H1 (cell line): ENCODE data around the gene ZSWIM9. TPM values are rescaled to one million over a fixed set of nuclear protein-coding genes. Genes with fewer than 3 reads are reported as not detected.

ENCODE experiments used
- CTCF ChIA-PET: fragments of 300-600 bp; sonication (Branson Sonifier 250); formaldehyde crosslinking; loops from one replicate; lab custom pipeline; 2021; ENCODE audit not compliant: partially characterized antibody; lab: Charles Lee
- POLR2A ChIA-PET: fragments of 300-600 bp; sonication (Branson Sonifier 250); formaldehyde crosslinking; loops from one replicate; lab custom pipeline; 2021; ENCODE audit warnings: inconsistent platforms; ENCODE audit not compliant: partially characterized antibody; lab: Charles Lee
- DNase-seq, 2 experiments: peaks; one replicate each; pipeline versions ENCODE4 v3.0.0 to v3.0.0-alpha.2; 2010 to 2022; ENCODE audit warnings: low spot score in 2 of 2, low read depth in 1 of 2, mixed read lengths in 1 of 2
- FAIRE-seq: peaks from 2 replicates; lab custom pipeline; 2011; peaks lifted over from hg19 to GRCh38; lab: Jason Lieb, UNC
- H2AFZ ChIP-seq: 2 replicates; pipeline ENCODE4 v1.8.1; 2012; ENCODE audit warnings: low read length, inconsistent platforms
- H2AK5ac ChIP-seq: 2 replicates; pipeline ENCODE4 v1.6.1; 2013; ENCODE audit warnings: low read depth, low read length
- H2BK120ac ChIP-seq: replicated peaks from 2 replicates; pipeline ENCODE3; 2013; ENCODE audit warnings: low read depth, low read length, inconsistent platforms
- H2BK12ac ChIP-seq: 2 replicates; pipeline ENCODE4 v1.6.1; 2013; ENCODE audit warnings: low read depth, low read length
- H2BK15ac ChIP-seq: 2 replicates; pipeline ENCODE4 v1.6.1; 2013; ENCODE audit warnings: low read length
- H2BK20ac ChIP-seq: 2 replicates; pipeline ENCODE4 v1.6.1; 2013; ENCODE audit warnings: low read length
- H2BK5ac ChIP-seq: 2 replicates; pipeline ENCODE4 v1.6.1; 2013; ENCODE audit warnings: low read depth, low read length
- H3K14ac ChIP-seq: 2 replicates; pipeline ENCODE4 v1.6.1; 2013; ENCODE audit warnings: inconsistent platforms; ENCODE audit not compliant: insufficient read length
- H3K18ac ChIP-seq: 2 replicates; pipeline ENCODE4 v1.6.1; 2013; ENCODE audit warnings: low read length; ENCODE audit errors: extremely low read depth
- H3K23ac ChIP-seq: 2 replicates; pipeline ENCODE4 v1.6.1; 2013; ENCODE audit warnings: inconsistent platforms; ENCODE audit not compliant: insufficient read length
- H3K23me2 ChIP-seq: 2 replicates; pipeline ENCODE4 v1.6.1; 2013; ENCODE audit warnings: low read depth, low read length
- H3K27ac ChIP-seq: 2 replicates; pipeline ENCODE4 v1.6.1; 2011; ENCODE audit warnings: low read depth, low read length, inconsistent platforms
- H3K27me3 ChIP-seq, 4 experiments: replicated peaks in 1 of 4; 1 replicate in 1 of 4; 2 replicates in 3 of 4; pipeline versions ENCODE4 v1.6.1 to v1.8.1; 2011 to 2013; ENCODE audit warnings: low read length in 3 of 4, mild to moderate bottlenecking in 3 of 4, inconsistent platforms in 2 of 4, mixed read lengths in 2 of 4, moderate library complexity in 1 of 4; ENCODE audit not compliant: control insufficient read depth in 3 of 4, insufficient read depth in 3 of 4; ENCODE audit errors: extremely low read depth in 1 of 4
- H3K36me3 ChIP-seq, 4 experiments: 2 replicates each; pipeline versions ENCODE4 v1.6.1 to v1.8.1; 2011 to 2013; ENCODE audit warnings: mild to moderate bottlenecking in 4 of 4, low read length in 3 of 4, moderate library complexity in 2 of 4, control low read depth in 1 of 4, inconsistent platforms in 1 of 4; ENCODE audit not compliant: insufficient read depth in 4 of 4, control insufficient read depth in 2 of 4
- H3K4ac ChIP-seq: replicated peaks from 2 replicates; pipeline ENCODE3; 2013; ENCODE audit warnings: low read length, low read depth, mixed read lengths, inconsistent platforms; ENCODE audit not compliant: insufficient read length
- H3K4me1 ChIP-seq, 4 experiments: replicated peaks in 1 of 4; 1 replicate in 1 of 4; 2 replicates in 3 of 4; pipeline versions ENCODE4 v1.6.1 to v1.8.1; 2011 to 2013; ENCODE audit warnings: low read length in 3 of 4, inconsistent platforms in 2 of 4, mixed read lengths in 1 of 4; ENCODE audit not compliant: insufficient read depth in 4 of 4, control insufficient read depth in 3 of 4
- H3K4me2 ChIP-seq, 2 experiments: 2 replicates each; pipeline versions ENCODE4 v1.6.1 to v1.8.1; 2011 to 2013; ENCODE audit warnings: low read depth in 2 of 2, low read length in 2 of 2, control low read depth in 1 of 2, inconsistent platforms in 1 of 2, mild to moderate bottlenecking in 1 of 2; ENCODE audit not compliant: insufficient read depth in 1 of 2
- H3K4me3 ChIP-seq, 4 experiments: fragments of 200-600, 300-600 bp in 1 of 4; sonication (generic), shearing (Covaris generic), sonication (Bioruptor Twin) in 1 of 4; 2 replicates each; pipeline versions ENCODE4 v1.5.1 to v1.8.1; 2011 to 2016; ENCODE audit warnings: low read length in 4 of 4, low read depth in 3 of 4, control low read depth in 2 of 4, inconsistent platforms in 2 of 4, mild to moderate bottlenecking in 2 of 4, mixed read lengths in 1 of 4, moderate library complexity in 1 of 4; ENCODE audit not compliant: insufficient read depth in 2 of 4; ENCODE audit errors: extremely low read depth in 1 of 4
- H3K56ac ChIP-seq: replicated peaks from 2 replicates; pipeline ENCODE3; 2013; ENCODE audit warnings: low read depth, mild to moderate bottlenecking, mixed read lengths, low read length, inconsistent platforms; ENCODE audit not compliant: insufficient read length
- H3K79me1 ChIP-seq: 2 replicates; pipeline ENCODE4 v1.6.1; 2013; ENCODE audit warnings: low read depth, low read length, control low read depth
- H3K79me2 ChIP-seq, 2 experiments: 2 replicates each; pipeline versions ENCODE4 v1.6.1 to v1.8.1; 2012 to 2013; ENCODE audit warnings: low read length in 2 of 2, mild to moderate bottlenecking in 2 of 2, inconsistent platforms in 1 of 2; ENCODE audit not compliant: insufficient read depth in 2 of 2, control insufficient read depth in 1 of 2
- H3K9ac ChIP-seq, 4 experiments: replicated peaks in 1 of 4; 1 replicate in 1 of 4; 2 replicates in 3 of 4; pipeline versions ENCODE4 v1.6.1 to v1.8.1; 2011 to 2013; ENCODE audit warnings: low read depth in 3 of 4, low read length in 3 of 4, control low read depth in 2 of 4, mild to moderate bottlenecking in 2 of 4, moderate library complexity in 2 of 4, inconsistent platforms in 1 of 4; ENCODE audit errors: extremely low read depth in 1 of 4
- H3K9me3 ChIP-seq, 2 experiments: 2 replicates each; pipeline versions ENCODE4 v1.6.1 to v1.8.1; 2012 to 2013; ENCODE audit warnings: mild to moderate bottlenecking in 2 of 2, moderate library complexity in 2 of 2, control low read depth in 1 of 2, inconsistent platforms in 1 of 2, low read depth in 1 of 2, low read length in 1 of 2, mixed read lengths in 1 of 2; ENCODE audit not compliant: insufficient read depth in 2 of 2
- H4K20me1 ChIP-seq, 2 experiments: replicated peaks in 1 of 2; 2 replicates each; pipeline versions ENCODE3 to v1.8.1; 2011 to 2013; ENCODE audit warnings: inconsistent platforms in 2 of 2, low read length in 2 of 2, mild to moderate bottlenecking in 1 of 2; ENCODE audit not compliant: insufficient read depth in 2 of 2, control insufficient read depth in 1 of 2
- H4K5ac ChIP-seq: 2 replicates; pipeline ENCODE4 v1.6.1; 2013; ENCODE audit warnings: low read length, low read depth, mixed read lengths, inconsistent platforms; ENCODE audit not compliant: insufficient read length
- H4K8ac ChIP-seq: 2 replicates; pipeline ENCODE4 v1.8.0; 2013; ENCODE audit warnings: mild to moderate bottlenecking, moderate library complexity, low read length, inconsistent platforms; ENCODE audit not compliant: insufficient read depth; ENCODE audit errors: extremely low read depth
- H4K91ac ChIP-seq: replicated peaks from 2 replicates; pipeline ENCODE3; 2013; ENCODE audit warnings: low read length, mixed read lengths, inconsistent platforms; ENCODE audit not compliant: insufficient read length
- POLR2AphosphoS5 ChIP-seq: IDR thresholded peaks from 2 replicates; pipeline ENCODE4 v1.6.1; 2011; ENCODE audit warnings: low read depth, low read length
- RNF2 ChIP-seq: fragments of 200-900, 300-1000 bp; sonication (generic); IDR thresholded peaks from 2 replicates; pipeline ENCODE4 v1.7.1; 2016; ENCODE audit warnings: borderline replicate concordance, low read depth, mild to moderate bottlenecking, antibody characterized with exemption, low read length; ENCODE audit not compliant: poor library complexity, severe bottlenecking; ENCODE audit errors: missing control alignments
- WGBS, 2 experiments: shearing (Covaris generic) in 1 of 2; methylation state at CpG; one replicate each; pipeline versions ENCODE4 v1.1.6 to v1.1.7; 2013 to 2015; ENCODE audit warnings: low lambda C conversion rate in 2 of 2, mixed read lengths in 2 of 2, inconsistent platforms in 1 of 2, low coverage in 1 of 2, missing lambda C conversion rate in 1 of 2; ENCODE audit not compliant: insufficient replicate concordance in 2 of 2, insufficient coverage in 1 of 2, insufficient read length in 1 of 2; ENCODE audit errors: extremely low coverage in 1 of 2, missing lambda C conversion rate in 1 of 2; 5-methylcytosine and 5-hydroxymethylcytosine counted together
- polyA plus RNA-seq, 7 experiments: library from polyadenylated mRNA; depleted of rRNA in 3 of 7; stranded (reverse) in 5 of 7; unstranded in 2 of 7; fragments of >200 nt in 5 of 7; fragments of 200-250 nt in 2 of 7; gene quantifications; 1 replicate in 5 of 7; 2 replicates in 1 of 7; 4 replicates in 1 of 7; pipeline versions ENCODE4 v1.2.1 to v1.2.3, GENCODE V29; 2011 to 2013; ENCODE audit warnings: missing spikeins in 2 of 7, mixed read lengths in 2 of 7
- total RNA-seq: library from RNA; stranded (reverse); fragmentation: NEBNext Ultra II Directional; extraction: Animal tissue kit (Norgen Biotek cat#: 25700); gene quantifications from 2 replicates; pipeline ENCODE4 v1.2.1, GENCODE V29; 2021

ZSWIM9 gene
- total and polyA plus RNA-seq, 2 of the 8 experiments (the other 6 are each of a cell fraction or from before 2014, with no cell fraction given), result 1.5 to 10.4 TPM

DNA sequence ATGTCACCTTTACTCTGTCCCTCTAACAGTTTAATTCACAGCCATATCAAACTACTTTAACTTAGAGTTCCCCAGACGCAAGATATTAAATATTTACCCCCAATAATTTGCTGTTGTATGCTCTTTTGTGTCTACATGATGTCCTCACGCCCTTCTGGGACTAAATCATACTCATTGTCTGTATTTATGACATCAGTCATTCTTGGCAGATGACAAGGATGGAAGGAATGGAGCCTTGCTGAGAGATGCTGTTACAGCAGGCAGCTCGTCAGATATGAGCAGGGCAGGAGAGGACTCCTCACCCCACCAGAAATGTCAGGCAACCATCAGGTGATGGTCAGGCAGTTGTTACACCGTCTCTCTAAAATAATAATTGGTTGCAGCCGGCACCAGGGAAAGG, 43.5 kb downstream of the ZSWIM9 start:
- Histone ChIP-seq H3K4ac (no peak overlapping the region), H3K14ac (no peak overlapping the region), H3K36me3 (no peaks in the 10 kb centered on the region), H3K27ac (no peak overlapping the region), H3K79me2 (no peaks in the 10 kb centered on the region), H3K18ac (no peak overlapping the region), H2BK15ac (no peak overlapping the region), H4K20me1 (peaks cover 0 to 2% of the 10 kb centered on the region in 2 experiments), H3K79me1 (no peaks in the 10 kb centered on the region), H4K8ac (no peak overlapping the region), H3K4me2 (no peak overlapping the region), H3K23me2 (no peaks in the 10 kb centered on the region), H2AK5ac (no peak overlapping the region), H3K23ac (no peak overlapping the region), H3K27me3 (no peaks in the 10 kb centered on the region), H2BK12ac (no peak overlapping the region), H2AFZ (no peak overlapping the region), H3K4me3 (no peak overlapping the region), H3K9ac (no peak overlapping the region), H3K56ac (no peak overlapping the region), H2BK120ac (no peak overlapping the region), H2BK20ac (no peak overlapping the region), H2BK5ac (no peak overlapping the region), H3K4me1 (no peaks in the 10 kb centered on the region), H4K5ac (no peak overlapping the region), H3K9me3 (no peaks in the 10 kb centered on the region), H4K91ac (no peak overlapping the region)
- ChIA-PET CTCF (interaction anchor here (0.9 to 6.8 kb wide), 4 partner anchors 12 to 46 kb away, joined by 3 to 68 read pairs (median 28); no protein-coding TSS in a partner anchor), POLR2A (interaction anchor here (1.1 to 1.5 kb wide), 2 partner anchors 9 to 20 kb away, joined by 3 read pairs; no protein-coding TSS in a partner anchor)
- FAIRE-seq (no peak), DNase-seq (no peak)
- WGBS, 2 experiments, result 81% methylated on average over 5 of the region's 5 CpGs; no CpG with 5 or more reads in 1 of the 2 experiments
- TF ChIP-seq POLR2AphosphoS5, result no peak
- TF ChIP-seq RNF2, result no peak
